Measurements from ENCODE around the gene CBLL1. TPM values are rescaled to one million over a fixed set of nuclear protein-coding genes. Genes with fewer than 3 reads are reported as not detected.

Gene CBLL1
- total and polyA plus RNA-seq, 2 experiments from 2014 or later: 31.1 to 67.4 TPM

DNA sequence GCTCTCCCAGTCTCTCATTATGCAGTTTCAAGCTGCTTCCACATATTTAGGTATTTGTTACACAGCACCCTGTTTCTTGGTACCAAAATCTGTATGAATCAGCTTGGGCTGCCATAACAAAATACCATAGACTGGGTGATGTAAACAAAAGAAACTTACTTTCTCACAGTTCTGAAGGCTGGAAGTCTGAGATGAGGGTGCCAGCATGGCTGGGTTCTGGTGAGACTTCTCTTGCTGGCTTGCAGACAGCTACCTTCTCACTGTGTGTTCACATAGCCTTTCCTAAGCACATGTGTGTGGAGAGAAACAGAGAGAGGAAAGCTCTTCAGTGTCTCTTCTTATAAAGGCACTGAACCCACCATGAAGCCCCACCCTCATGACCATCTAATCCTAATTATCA is 15.7 kb upstream of the CBLL1 start:
- Histone ChIP-seq H4K20me1 (replicated peaks; ENCODE audit: insufficient read depth) (no peaks in the 10 kb centered on the region), H3K27ac (ENCODE audit: low read depth) (no peak overlapping the region), H3F3A (replicated peaks; ENCODE audit: low read depth) (no peaks in the 10 kb centered on the region), H3K36me3 (ENCODE audit: insufficient read depth) (no peaks in the 10 kb centered on the region), H3K4me3 (no peak overlapping the region), H3K4me1 (ENCODE audit: insufficient read depth) (no peaks in the 10 kb centered on the region), H3K79me2 (replicated peaks; ENCODE audit: insufficient read depth) (no peaks in the 10 kb centered on the region), H3K9me2 (ENCODE audit: insufficient read depth) (no peaks in the 10 kb centered on the region), H3K27me3 (ENCODE audit: insufficient read depth) (no peaks in the 10 kb centered on the region), H3K4me2 (no peak overlapping the region), H2AFZ (0 out of 2 replicates have a peak overlapping the region, but pooled peaks have one; percentile 47)
- DNase-seq (ENCODE audit: low spot score) (no peak), ATAC-seq (no peak)
- H3K4me3 Mint-ChIP-seq: no peak overlapping the region
- no peaks in the 10 kb centered on the region; the same call in 2 of the 3 replicates for H3K4me1 Mint-ChIP-seq
- H3K27me3 Mint-ChIP-seq (ENCODE audit: insufficient read depth, low read depth, poor library complexity): no peaks in the 10 kb centered on the region
- TF ChIP-seq ZNF331 (CRISPR knock-in tag; IDR thresholded peaks at IDR 0.05; ENCODE audit: low read depth) (no peak), JUNB (IDR thresholded peaks at IDR 0.05; ENCODE audit: unreplicated experiment) (no peak), ZNF114 (CRISPR knock-in tag; IDR thresholded peaks at IDR 0.05) (no peak), EZH2 (IDR thresholded peaks at IDR 0.05; ENCODE audit: low read depth, unreplicated experiment) (no peak), STAT1 (IDR thresholded peaks at IDR 0.05; ENCODE audit: unreplicated experiment) (no peak), CREB1 (CRISPR knock-in tag; IDR thresholded peaks at IDR 0.05; ENCODE audit: low read depth) (no peak), EZH2phosphoT487 (IDR thresholded peaks at IDR 0.05; ENCODE audit: unreplicated experiment) (no peak), NANOG (IDR thresholded peaks at IDR 0.05; ENCODE audit: borderline replicate concordance) (no peak), POLR2AphosphoS5 (IDR thresholded peaks at IDR 0.05; ENCODE audit: low read depth) (no peak)
- TF ChIP-seq, protein P1, sequence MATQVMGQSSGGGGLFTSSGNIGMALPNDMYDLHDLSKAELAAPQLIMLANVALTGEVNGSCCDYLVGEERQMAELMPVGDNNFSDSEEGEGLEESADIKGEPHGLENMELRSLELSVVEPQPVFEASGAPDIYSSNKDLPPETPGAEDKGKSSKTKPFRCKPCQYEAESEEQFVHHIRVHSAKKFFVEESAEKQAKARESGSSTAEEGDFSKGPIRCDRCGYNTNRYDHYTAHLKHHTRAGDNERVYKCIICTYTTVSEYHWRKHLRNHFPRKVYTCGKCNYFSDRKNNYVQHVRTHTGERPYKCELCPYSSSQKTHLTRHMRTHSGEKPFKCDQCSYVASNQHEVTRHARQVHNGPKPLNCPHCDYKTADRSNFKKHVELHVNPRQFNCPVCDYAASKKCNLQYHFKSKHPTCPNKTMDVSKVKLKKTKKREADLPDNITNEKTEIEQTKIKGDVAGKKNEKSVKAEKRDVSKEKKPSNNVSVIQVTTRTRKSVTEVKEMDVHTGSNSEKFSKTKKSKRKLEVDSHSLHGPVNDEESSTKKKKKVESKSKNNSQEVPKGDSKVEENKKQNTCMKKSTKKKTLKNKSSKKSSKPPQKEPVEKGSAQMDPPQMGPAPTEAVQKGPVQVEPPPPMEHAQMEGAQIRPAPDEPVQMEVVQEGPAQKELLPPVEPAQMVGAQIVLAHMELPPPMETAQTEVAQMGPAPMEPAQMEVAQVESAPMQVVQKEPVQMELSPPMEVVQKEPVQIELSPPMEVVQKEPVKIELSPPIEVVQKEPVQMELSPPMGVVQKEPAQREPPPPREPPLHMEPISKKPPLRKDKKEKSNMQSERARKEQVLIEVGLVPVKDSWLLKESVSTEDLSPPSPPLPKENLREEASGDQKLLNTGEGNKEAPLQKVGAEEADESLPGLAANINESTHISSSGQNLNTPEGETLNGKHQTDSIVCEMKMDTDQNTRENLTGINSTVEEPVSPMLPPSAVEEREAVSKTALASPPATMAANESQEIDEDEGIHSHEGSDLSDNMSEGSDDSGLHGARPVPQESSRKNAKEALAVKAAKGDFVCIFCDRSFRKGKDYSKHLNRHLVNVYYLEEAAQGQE (IDR thresholded peaks at IDR 0.05; ENCODE audit: unreplicated experiment): no peak
- TF ChIP-seq, protein P2, sequence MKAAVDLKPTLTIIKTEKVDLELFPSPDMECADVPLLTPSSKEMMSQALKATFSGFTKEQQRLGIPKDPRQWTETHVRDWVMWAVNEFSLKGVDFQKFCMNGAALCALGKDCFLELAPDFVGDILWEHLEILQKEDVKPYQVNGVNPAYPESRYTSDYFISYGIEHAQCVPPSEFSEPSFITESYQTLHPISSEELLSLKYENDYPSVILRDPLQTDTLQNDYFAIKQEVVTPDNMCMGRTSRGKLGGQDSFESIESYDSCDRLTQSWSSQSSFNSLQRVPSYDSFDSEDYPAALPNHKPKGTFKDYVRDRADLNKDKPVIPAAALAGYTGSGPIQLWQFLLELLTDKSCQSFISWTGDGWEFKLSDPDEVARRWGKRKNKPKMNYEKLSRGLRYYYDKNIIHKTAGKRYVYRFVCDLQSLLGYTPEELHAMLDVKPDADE (IDR thresholded peaks at IDR 0.05): no peak
- TF ChIP-seq, protein P3, sequence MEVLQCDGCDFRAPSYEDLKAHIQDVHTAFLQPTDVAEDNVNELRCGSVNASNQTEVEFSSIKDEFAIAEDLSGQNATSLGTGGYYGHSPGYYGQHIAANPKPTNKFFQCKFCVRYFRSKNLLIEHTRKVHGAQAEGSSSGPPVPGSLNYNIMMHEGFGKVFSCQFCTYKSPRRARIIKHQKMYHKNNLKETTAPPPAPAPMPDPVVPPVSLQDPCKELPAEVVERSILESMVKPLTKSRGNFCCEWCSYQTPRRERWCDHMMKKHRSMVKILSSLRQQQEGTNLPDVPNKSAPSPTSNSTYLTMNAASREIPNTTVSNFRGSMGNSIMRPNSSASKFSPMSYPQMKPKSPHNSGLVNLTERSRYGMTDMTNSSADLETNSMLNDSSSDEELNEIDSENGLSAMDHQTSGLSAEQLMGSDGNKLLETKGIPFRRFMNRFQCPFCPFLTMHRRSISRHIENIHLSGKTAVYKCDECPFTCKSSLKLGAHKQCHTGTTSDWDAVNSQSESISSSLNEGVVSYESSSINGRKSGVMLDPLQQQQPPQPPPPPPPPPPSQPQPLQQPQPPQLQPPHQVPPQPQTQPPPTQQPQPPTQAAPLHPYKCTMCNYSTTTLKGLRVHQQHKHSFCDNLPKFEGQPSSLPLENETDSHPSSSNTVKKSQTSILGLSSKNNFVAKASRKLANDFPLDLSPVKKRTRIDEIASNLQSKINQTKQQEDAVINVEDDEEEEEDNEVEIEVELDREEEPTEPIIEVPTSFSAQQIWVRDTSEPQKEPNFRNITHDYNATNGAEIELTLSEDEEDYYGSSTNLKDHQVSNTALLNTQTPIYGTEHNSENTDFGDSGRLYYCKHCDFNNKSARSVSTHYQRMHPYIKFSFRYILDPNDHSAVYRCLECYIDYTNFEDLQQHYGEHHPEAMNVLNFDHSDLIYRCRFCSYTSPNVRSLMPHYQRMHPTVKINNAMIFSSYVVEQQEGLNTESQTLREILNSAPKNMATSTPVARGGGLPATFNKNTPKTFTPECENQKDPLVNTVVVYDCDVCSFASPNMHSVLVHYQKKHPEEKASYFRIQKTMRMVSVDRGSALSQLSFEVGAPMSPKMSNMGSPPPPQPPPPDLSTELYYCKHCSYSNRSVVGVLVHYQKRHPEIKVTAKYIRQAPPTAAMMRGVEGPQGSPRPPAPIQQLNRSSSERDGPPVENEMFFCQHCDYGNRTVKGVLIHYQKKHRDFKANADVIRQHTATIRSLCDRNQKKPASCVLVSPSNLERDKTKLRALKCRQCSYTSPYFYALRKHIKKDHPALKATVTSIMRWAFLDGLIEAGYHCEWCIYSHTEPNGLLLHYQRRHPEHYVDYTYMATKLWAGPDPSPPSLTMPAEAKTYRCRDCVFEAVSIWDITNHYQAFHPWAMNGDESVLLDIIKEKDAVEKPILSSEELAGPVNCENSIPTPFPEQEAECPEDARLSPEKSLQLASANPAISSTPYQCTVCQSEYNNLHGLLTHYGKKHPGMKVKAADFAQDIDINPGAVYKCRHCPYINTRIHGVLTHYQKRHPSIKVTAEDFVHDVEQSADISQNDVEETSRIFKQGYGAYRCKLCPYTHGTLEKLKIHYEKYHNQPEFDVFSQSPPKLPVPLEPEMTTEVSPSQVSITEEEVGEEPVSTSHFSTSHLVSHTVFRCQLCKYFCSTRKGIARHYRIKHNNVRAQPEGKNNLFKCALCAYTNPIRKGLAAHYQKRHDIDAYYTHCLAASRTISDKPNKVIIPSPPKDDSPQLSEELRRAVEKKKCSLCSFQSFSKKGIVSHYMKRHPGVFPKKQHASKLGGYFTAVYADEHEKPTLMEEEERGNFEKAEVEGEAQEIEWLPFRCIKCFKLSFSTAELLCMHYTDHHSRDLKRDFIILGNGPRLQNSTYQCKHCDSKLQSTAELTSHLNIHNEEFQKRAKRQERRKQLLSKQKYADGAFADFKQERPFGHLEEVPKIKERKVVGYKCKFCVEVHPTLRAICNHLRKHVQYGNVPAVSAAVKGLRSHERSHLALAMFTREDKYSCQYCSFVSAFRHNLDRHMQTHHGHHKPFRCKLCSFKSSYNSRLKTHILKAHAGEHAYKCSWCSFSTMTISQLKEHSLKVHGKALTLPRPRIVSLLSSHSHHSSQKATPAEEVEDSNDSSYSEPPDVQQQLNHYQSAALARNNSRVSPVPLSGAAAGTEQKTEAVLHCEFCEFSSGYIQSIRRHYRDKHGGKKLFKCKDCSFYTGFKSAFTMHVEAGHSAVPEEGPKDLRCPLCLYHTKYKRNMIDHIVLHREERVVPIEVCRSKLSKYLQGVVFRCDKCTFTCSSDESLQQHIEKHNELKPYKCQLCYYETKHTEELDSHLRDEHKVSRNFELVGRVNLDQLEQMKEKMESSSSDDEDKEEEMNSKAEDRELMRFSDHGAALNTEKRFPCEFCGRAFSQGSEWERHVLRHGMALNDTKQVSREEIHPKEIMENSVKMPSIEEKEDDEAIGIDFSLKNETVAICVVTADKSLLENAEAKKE (CRISPR knock-in tag; IDR thresholded peaks at IDR 0.05): no peak
- TF ChIP-seq, protein P4, sequence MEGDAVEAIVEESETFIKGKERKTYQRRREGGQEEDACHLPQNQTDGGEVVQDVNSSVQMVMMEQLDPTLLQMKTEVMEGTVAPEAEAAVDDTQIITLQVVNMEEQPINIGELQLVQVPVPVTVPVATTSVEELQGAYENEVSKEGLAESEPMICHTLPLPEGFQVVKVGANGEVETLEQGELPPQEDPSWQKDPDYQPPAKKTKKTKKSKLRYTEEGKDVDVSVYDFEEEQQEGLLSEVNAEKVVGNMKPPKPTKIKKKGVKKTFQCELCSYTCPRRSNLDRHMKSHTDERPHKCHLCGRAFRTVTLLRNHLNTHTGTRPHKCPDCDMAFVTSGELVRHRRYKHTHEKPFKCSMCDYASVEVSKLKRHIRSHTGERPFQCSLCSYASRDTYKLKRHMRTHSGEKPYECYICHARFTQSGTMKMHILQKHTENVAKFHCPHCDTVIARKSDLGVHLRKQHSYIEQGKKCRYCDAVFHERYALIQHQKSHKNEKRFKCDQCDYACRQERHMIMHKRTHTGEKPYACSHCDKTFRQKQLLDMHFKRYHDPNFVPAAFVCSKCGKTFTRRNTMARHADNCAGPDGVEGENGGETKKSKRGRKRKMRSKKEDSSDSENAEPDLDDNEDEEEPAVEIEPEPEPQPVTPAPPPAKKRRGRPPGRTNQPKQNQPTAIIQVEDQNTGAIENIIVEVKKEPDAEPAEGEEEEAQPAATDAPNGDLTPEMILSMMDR (conservative IDR thresholded peaks at IDR 0.05; ENCODE audit: low read depth in 2 of 2): no peak
- H3K9me3 Mint-ChIP-seq: peaks cover 7% of the 10 kb centered on the region
- no peaks in the 10 kb centered on the region; the same call in 2 of the 3 replicates for H3K36me3 Mint-ChIP-seq (ENCODE audit: low read depth)
- no peak overlapping the region for H3K27ac Mint-ChIP-seq

Measured in GM23338 (cell line).